ENCODE results near the gene NXN. TPM values are rescaled to one million over a fixed set of nuclear protein-coding genes. Genes with fewer than 3 reads are reported as not detected.

Gene NXN
- total RNA-seq, 1 experiment from 2014 or later, result 20.8 TPM

- intact Hi-C loops (cut with micrococcal nuclease), result no loop called here
- no peaks in the 10 kb centered on the region for H3K9me2 ChIP-seq (replicated peaks; ENCODE audit: low read length)
- ChIA-PET CTCF (no interaction called here), POLR2A (ENCODE audit: unreplicated experiment) (no interaction called here)
- DNase-seq, result no peak
- H3K36me3 ChIP-seq (ENCODE audit: low read depth, low read length), result no peaks in the 10 kb centered on the region
- no peaks in the 10 kb centered on the region for H3K27me3 ChIP-seq (ENCODE audit: low read length)
- H3K27ac ChIP-seq (ENCODE audit: low read length), result no peak overlapping the region
- H3K9me3 ChIP-seq (ENCODE audit: low read length), result no peaks in the 10 kb centered on the region
- no peak overlapping the region for H2AFZ ChIP-seq (ENCODE audit: low read length)
- H3K4me3 ChIP-seq (ENCODE audit: low read length), result no peak overlapping the region
- no peak for ATAC-seq
- BruUV-seq (replicated peaks), result no TSS peak
- TF ChIP-seq CTCF (conservative IDR thresholded peaks at IDR 0.05; ENCODE audit: low read depth, low read length) (no peak), EZH2phosphoT487 (IDR thresholded peaks at IDR 0.05; ENCODE audit: borderline replicate concordance, low read length) (no peak), EZH2 (IDR thresholded peaks at IDR 0.05; ENCODE audit: low read length, unreplicated experiment) (no peak)
- no peaks in the 10 kb centered on the region for H3K4me1 ChIP-seq (ENCODE audit: insufficient read depth, low read length)
- H3K79me2 ChIP-seq (ENCODE audit: low read length), result no peaks in the 10 kb centered on the region
- no peaks in the 10 kb centered on the region for H4K20me1 ChIP-seq (ENCODE audit: low read length)
- no peak overlapping the region for H3K9ac ChIP-seq (ENCODE audit: low read length)
- H3K4me2 ChIP-seq (ENCODE audit: low read length), result no peak overlapping the region
- H3F3A ChIP-seq (ENCODE audit: low read length, unreplicated experiment), result no peaks in the 10 kb centered on the region
Measured at GRCh38 chr17:850086-850850, 129.3 kb downstream of the NXN start.

GRCh38 chr17:848402-848801 lies 131.2 kb downstream of the NXN start:
- DNase-seq (no peak), ATAC-seq (no peak)
- Histone ChIP-seq H3K9me3 (ENCODE audit: low read length) (no peaks in the 10 kb centered on the region), H3K4me2 (ENCODE audit: low read length) (no peak overlapping the region), H3K9ac (ENCODE audit: low read length) (no peak overlapping the region), H3K27me3 (ENCODE audit: low read length) (no peaks in the 10 kb centered on the region), H3K4me1 (ENCODE audit: insufficient read depth, low read length) (no peaks in the 10 kb centered on the region), H3K36me3 (ENCODE audit: low read depth, low read length) (no peaks in the 10 kb centered on the region), H3K9me2 (replicated peaks; ENCODE audit: low read length) (no peaks in the 10 kb centered on the region), H3K4me3 (ENCODE audit: low read length) (no peak overlapping the region), H4K20me1 (ENCODE audit: low read length) (no peaks in the 10 kb centered on the region), H2AFZ (ENCODE audit: low read length) (no peak overlapping the region), H3F3A (ENCODE audit: low read length, unreplicated experiment) (no peaks in the 10 kb centered on the region), H3K27ac (ENCODE audit: low read length) (no peak overlapping the region), H3K79me2 (ENCODE audit: low read length) (no peaks in the 10 kb centered on the region)
- intact Hi-C loops (cut with micrococcal nuclease), result no loop called here
- no TSS peak for BruUV-seq (replicated peaks)
- ChIA-PET CTCF (no interaction called here), POLR2A (ENCODE audit: unreplicated experiment) (no interaction called here)
- no peak for TF ChIP-seq EZH2phosphoT487 (IDR thresholded peaks at IDR 0.05; ENCODE audit: borderline replicate concordance, low read length)
- TF ChIP-seq EZH2 (IDR thresholded peaks at IDR 0.05; ENCODE audit: low read length, unreplicated experiment), result no peak
- no peak for TF ChIP-seq CTCF (conservative IDR thresholded peaks at IDR 0.05; ENCODE audit: low read depth, low read length)
